Loucy (cell line): ENCODE results near the gene PCDHGA11.

Experiments
- CTCF ChIP-seq: fragments of 200-600 bp; sonication (generic); conservative IDR thresholded peaks from 2 replicates; pipeline ENCODE4 v1.5.1; 2014; ENCODE audit warnings: mild to moderate bottlenecking, antibody characterized with exemption, low read length
- EZH2phosphoT487 ChIP-seq: fragments of 200-600 bp; IDR thresholded peaks from 2 replicates; pipeline ENCODE4 v1.6.1; 2018; ENCODE audit warnings: antibody characterized with exemption, mild to moderate bottlenecking, moderate library complexity, borderline replicate concordance

GRCh38 chr5:141409598-141410306, 11.1 kb upstream of the PCDHGA11 start:
- TF ChIP-seq CTCF (no peak), EZH2phosphoT487 (no peak)
